Right hindlimb (tissue), 1 donor: ENCODE measurements around the gene CDKL5.
A peak's percentile ranks its signal among the peaks of the same experiment; 100 is the strongest.
"Not testable (repeated sequence)": the region's sequence is repeated elsewhere in the genome, so short reads cannot be mapped to it uniquely, and the experiment has no call there.

Experiments used
- DNase-seq: peaks from one replicate; pipeline ENCODE4 v3.0.0-alpha.2; 2018

The CDKL5 gene

GRCh38 chrX:18578546-18578945 lies 153.1 kb downstream of the CDKL5 start:
- DNase-seq: no peak

- DNase-seq: no peak
These were observed 154.1 kb downstream of the CDKL5 start for GRCh38 chrX:18579495-18579894.

GRCh38 chrX:18582910-18583493 lies 157.6 kb downstream of the CDKL5 start:
- DNase-seq: no peak

GRCh38 chrX:18589292-18589691 lies 163.9 kb downstream of the CDKL5 start:
- not testable (repeated sequence) for DNase-seq

- DNase-seq: no peak
These were observed 166.4 kb downstream of the CDKL5 start for GRCh38 chrX:18591834-18592233.

- no peak for DNase-seq
These were observed 168.7 kb downstream of the CDKL5 start for GRCh38 chrX:18594079-18594478.

- DNase-seq: no peak
These were observed 170.7 kb downstream of the CDKL5 start for GRCh38 chrX:18596096-18596495.

- no peak for DNase-seq
These were observed 173.0 kb downstream of the CDKL5 start for GRCh38 chrX:18598413-18598812.

GRCh38 chrX:18607966-18608365 lies 182.6 kb downstream of the CDKL5 start:
- DNase-seq: no peak

- DNase-seq: no peak
These were observed 188.7 kb downstream of the CDKL5 start for GRCh38 chrX:18613930-18614639.

GRCh38 chrX:18616688-18617406 lies 191.4 kb downstream of the CDKL5 start:
- DNase-seq: no peak

- DNase-seq: no peak
These were observed 192.0 kb downstream of the CDKL5 start for GRCh38 chrX:18617407-18617750.

- no peak for DNase-seq
These were observed 193.9 kb downstream of the CDKL5 start for GRCh38 chrX:18619288-18619687.

- no peak for DNase-seq
These were observed 194.9 kb downstream of the CDKL5 start for GRCh38 chrX:18620349-18620748.

GRCh38 chrX:18624599-18624998 lies 199.2 kb downstream of the CDKL5 start:
- DNase-seq: no peak

- DNase-seq: no peak
These were observed 205.5 kb downstream of the CDKL5 start for GRCh38 chrX:18630934-18631333.

GRCh38 chrX:18638398-18638797 lies 213.0 kb downstream of the CDKL5 start:
- DNase-seq: no peak

GRCh38 chrX:18639280-18639679 lies 213.9 kb downstream of the CDKL5 start:
- DNase-seq: no peak

- DNase-seq: peak; percentile 27
These were observed 215.3 kb downstream of the CDKL5 start for GRCh38 chrX:18640686-18641085.

GRCh38 chrX:18643243-18643642 lies 217.8 kb downstream of the CDKL5 start:
- DNase-seq: no peak

GRCh38 chrX:18643853-18644252 lies 218.4 kb downstream of the CDKL5 start:
- no peak for DNase-seq

- no peak for DNase-seq
These were observed 222.2 kb downstream of the CDKL5 start for GRCh38 chrX:18647621-18648020.

GRCh38 chrX:18649498-18649951 lies 224.1 kb downstream of the CDKL5 start:
- DNase-seq: no peak

- DNase-seq: no peak
These were observed 225.3 kb downstream of the CDKL5 start for GRCh38 chrX:18650662-18651061.
